ENCODE data around the gene KRT4. TPM values are rescaled to one million over a fixed set of nuclear protein-coding genes. Genes with fewer than 3 reads are reported as not detected.

KRT4 gene
- total and polyA plus RNA-seq, 2 donors (not counting 3 experiments of a cell fraction or from before 2014, with no cell fraction given), result not detected

- Histone ChIP-seq H3K79me2 (ENCODE audit: control insufficient read depth, insufficient read depth, low read length) (no peaks in the 10 kb centered on the region), H3K27me3 (ENCODE audit: control insufficient read depth in 2 of 2, insufficient read depth in 2 of 2, low read length in 2 of 2) (peaks cover 0 to 1% of the 10 kb centered on the region in 2 experiments), H2AFZ (ENCODE audit: low read depth, low read length) (no peak overlapping the region), H4K20me1 (replicated peaks; ENCODE audit: control insufficient read depth, extremely low read depth, insufficient read depth, low read length) (no peaks in the 10 kb centered on the region), H3K9ac (replicated peaks; ENCODE audit: extremely low read depth, insufficient read depth, low read length) (no peak overlapping the region), H3K9me1 (replicated peaks; ENCODE audit: control insufficient read depth, extremely low read depth, insufficient read depth, low read length) (no peaks in the 10 kb centered on the region), H3K4me2 (ENCODE audit: insufficient read depth, low read length) (no peak overlapping the region), H3K4me1 (ENCODE audit: control insufficient read depth, extremely low read depth, insufficient read depth, low read length) (no peaks in the 10 kb centered on the region), H3K27ac (ENCODE audit: insufficient read depth, low read depth, low read length) (no peak overlapping the region), H3K4me3 (replicated peaks in 1 of 3; ENCODE audit: insufficient read depth in 1 of 3, low read depth in 1 of 3, low read length in 3 of 3) (no peak overlapping the region), H3K36me3 (ENCODE audit: control insufficient read depth in 2 of 2, extremely low read depth in 1 of 2, insufficient read depth in 2 of 2, low read length in 2 of 2) (no peaks in the 10 kb centered on the region), H3K9me3 (replicated peaks; ENCODE audit: control insufficient read depth, insufficient read depth, low read length) (no peaks in the 10 kb centered on the region)
- TF ChIP-seq CTCF (IDR thresholded peaks at IDR 0.05; ENCODE audit: extremely low read depth in 1 of 2, insufficient read depth in 1 of 2, low read depth in 1 of 2, low read length in 2 of 2) (no peak), MAX (IDR thresholded peaks at IDR 0.05; ENCODE audit: insufficient read depth, insufficient read length) (no peak), POLR2AphosphoS5 (IDR thresholded peaks at IDR 0.05; ENCODE audit: insufficient read depth, low read depth, low read length) (no peak), POLR2A (IDR thresholded peaks at IDR 0.05; ENCODE audit: low read depth, low read length) (no peak), EZH2 (IDR thresholded peaks at IDR 0.05; ENCODE audit: borderline replicate concordance, low read depth, low read length, severe bottlenecking) (no peak), GATA2 (IDR thresholded peaks at IDR 0.05; ENCODE audit: insufficient read depth, insufficient read length, low read depth, low read length) (no peak), JUN (IDR thresholded peaks at IDR 0.05; ENCODE audit: borderline replicate concordance, insufficient read depth, insufficient read length, low read depth) (no peak), MYC (IDR thresholded peaks at IDR 0.05; ENCODE audit: low read depth, low read length) (no peak), FOS (IDR thresholded peaks at IDR 0.05; ENCODE audit: borderline replicate concordance, insufficient read depth, low read length) (no peak)
- intact Hi-C loops (cut with micrococcal nuclease), result no loop called here
- no TSS peak for BruUV-seq (replicated peaks)
- ChIA-PET POLR2A (no interaction called here), CTCF (no interaction called here)
- dilution Hi-C loops (cut with MboI; ENCODE audit: extremely low pct_ligation_motif_present, low sequenced_read_pairs), result no loop called here
- no peak for FAIRE-seq
- no peak for DNase-seq (ENCODE audit: low read depth, low spot score)
Observed at GRCh38 chr12:52817003-52817698, 3.2 kb upstream of the KRT4 start.
